KMS-11 (cell line): Measurements from ENCODE around the gene CYB5R4.

Experiments
- H2AFZ ChIP-seq: fragments of 200-600 bp; sonication (generic); 2 replicates; pipeline ENCODE4 v1.6.1; 2016; ENCODE audit warnings: antibody characterized with exemption, mixed run types, low read depth
- H3K27ac ChIP-seq: fragments of 200-600 bp; sonication (generic); 2 replicates; pipeline ENCODE4 v1.6.1; 2016; ENCODE audit warnings: mild to moderate bottlenecking, mixed run types
- H3K27me3 ChIP-seq: fragments of 200-600 bp; sonication (generic); 2 replicates; pipeline ENCODE4 v1.6.1; 2017; ENCODE audit warnings: mild to moderate bottlenecking, low read depth, mixed run types, moderate library complexity; ENCODE audit not compliant: insufficient read depth
- H3K36me3 ChIP-seq: fragments of 200-600 bp; sonication (generic); 2 replicates; pipeline ENCODE4 v1.6.1; 2017; ENCODE audit warnings: mild to moderate bottlenecking, mixed run types; ENCODE audit not compliant: insufficient read depth
- H3K4me1 ChIP-seq: fragments of 200-600 bp; sonication (generic); 2 replicates; pipeline ENCODE4 v1.6.1; 2016; ENCODE audit warnings: mild to moderate bottlenecking, low read depth, mixed run types; ENCODE audit not compliant: poor library complexity, severe bottlenecking
- H3K4me2 ChIP-seq: fragments of 200-600 bp; sonication (generic); 2 replicates; pipeline ENCODE4 v1.7.0; 2016; ENCODE audit warnings: mild to moderate bottlenecking, mixed run types
- H3K4me3 ChIP-seq: fragments of 200-600 bp; sonication (generic); IDR thresholded peaks from 2 replicates; pipeline ENCODE4 v1.6.1; 2017; ENCODE audit warnings: low read depth, low read length, mixed read lengths; ENCODE audit not compliant: insufficient read depth
- H3K79me2 ChIP-seq: fragments of 200-600 bp; sonication (generic); 2 replicates; pipeline ENCODE4 v1.6.1; 2016; ENCODE audit warnings: low read depth, mixed run types; ENCODE audit not compliant: insufficient read depth
- H3K9ac ChIP-seq: fragments of 200-600 bp; sonication (generic); 2 replicates; pipeline ENCODE4 v1.6.1; 2016; ENCODE audit warnings: mild to moderate bottlenecking, mixed run types
- H4K20me1 ChIP-seq: fragments of 200-600 bp; sonication (generic); 2 replicates; pipeline ENCODE4 v1.6.1; 2016; ENCODE audit warnings: mild to moderate bottlenecking, mixed run types; ENCODE audit not compliant: insufficient read depth
- TF ChIP-seq, protein P1 (sequence below): fragments of 200-600 bp; sonication (generic); conservative IDR thresholded peaks from 2 replicates; pipeline ENCODE4 v1.6.1; 2017; ENCODE audit warnings: low read depth, mild to moderate bottlenecking, antibody characterized with exemption, low read length, moderate library complexity, mixed read lengths

The CYB5R4 gene

DNA sequence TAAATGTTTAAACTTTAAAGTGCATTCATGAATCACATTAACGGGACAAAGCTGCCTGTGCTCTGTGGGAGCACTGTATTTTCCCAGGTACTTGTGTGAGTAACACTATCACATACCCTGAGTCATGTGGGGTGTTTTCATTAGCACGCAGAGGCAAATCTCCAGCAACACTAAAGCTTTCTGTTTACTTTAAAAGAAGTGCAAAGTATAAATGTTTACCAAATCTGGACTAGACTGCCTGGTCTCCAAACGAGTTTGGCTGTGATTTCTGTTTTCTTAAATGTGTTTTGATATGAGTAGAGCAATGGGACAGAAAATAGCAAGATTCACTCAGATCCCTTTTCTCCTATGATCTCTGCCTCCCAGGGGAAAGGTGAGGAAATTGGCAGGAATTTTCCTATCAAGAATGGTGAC lies 35.1 kb upstream of the CYB5R4 start:
- H3K79me2 ChIP-seq: no peaks in the 10 kb centered on the region
- no peak overlapping the region for H2AFZ ChIP-seq
- no peaks in the 10 kb centered on the region for H4K20me1 ChIP-seq
- no peaks in the 10 kb centered on the region for H3K4me1 ChIP-seq
- TF ChIP-seq, protein P1, sequence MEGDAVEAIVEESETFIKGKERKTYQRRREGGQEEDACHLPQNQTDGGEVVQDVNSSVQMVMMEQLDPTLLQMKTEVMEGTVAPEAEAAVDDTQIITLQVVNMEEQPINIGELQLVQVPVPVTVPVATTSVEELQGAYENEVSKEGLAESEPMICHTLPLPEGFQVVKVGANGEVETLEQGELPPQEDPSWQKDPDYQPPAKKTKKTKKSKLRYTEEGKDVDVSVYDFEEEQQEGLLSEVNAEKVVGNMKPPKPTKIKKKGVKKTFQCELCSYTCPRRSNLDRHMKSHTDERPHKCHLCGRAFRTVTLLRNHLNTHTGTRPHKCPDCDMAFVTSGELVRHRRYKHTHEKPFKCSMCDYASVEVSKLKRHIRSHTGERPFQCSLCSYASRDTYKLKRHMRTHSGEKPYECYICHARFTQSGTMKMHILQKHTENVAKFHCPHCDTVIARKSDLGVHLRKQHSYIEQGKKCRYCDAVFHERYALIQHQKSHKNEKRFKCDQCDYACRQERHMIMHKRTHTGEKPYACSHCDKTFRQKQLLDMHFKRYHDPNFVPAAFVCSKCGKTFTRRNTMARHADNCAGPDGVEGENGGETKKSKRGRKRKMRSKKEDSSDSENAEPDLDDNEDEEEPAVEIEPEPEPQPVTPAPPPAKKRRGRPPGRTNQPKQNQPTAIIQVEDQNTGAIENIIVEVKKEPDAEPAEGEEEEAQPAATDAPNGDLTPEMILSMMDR: no peak
- no peaks in the 10 kb centered on the region for H3K36me3 ChIP-seq
- H3K4me2 ChIP-seq: no peak overlapping the region
- H3K27me3 ChIP-seq: no peaks in the 10 kb centered on the region
- H3K9ac ChIP-seq: no peak overlapping the region
- no peak overlapping the region for H3K4me3 ChIP-seq
- no peak overlapping the region for H3K27ac ChIP-seq

DNA sequence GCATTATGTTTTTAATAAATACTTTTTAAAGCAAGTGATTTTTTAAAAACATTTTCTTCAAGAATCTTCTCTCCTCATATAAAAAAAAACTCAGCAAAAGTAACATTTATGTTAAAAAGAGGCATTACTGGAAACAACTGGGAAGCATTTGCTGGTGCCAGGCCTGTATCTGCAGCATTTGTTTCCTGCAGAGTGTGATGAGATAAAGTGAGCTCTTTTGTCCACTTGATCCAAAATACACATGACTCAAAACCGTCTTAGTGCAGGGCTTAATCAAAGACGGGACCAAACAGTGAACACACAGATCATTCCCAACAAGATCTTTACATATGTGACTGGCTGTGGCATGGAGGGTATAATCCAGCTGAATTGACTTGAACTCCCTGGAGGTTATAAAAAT lies 34.7 kb upstream of the CYB5R4 start:
- TF ChIP-seq, protein P1: no peak
- Histone ChIP-seq H3K9ac (no peak overlapping the region), H2AFZ (no peak overlapping the region), H3K79me2 (no peaks in the 10 kb centered on the region), H3K27me3 (no peaks in the 10 kb centered on the region), H3K27ac (no peak overlapping the region), H3K4me2 (no peak overlapping the region), H3K4me1 (no peaks in the 10 kb centered on the region), H3K36me3 (no peaks in the 10 kb centered on the region), H3K4me3 (no peak overlapping the region), H4K20me1 (no peaks in the 10 kb centered on the region)

DNA sequence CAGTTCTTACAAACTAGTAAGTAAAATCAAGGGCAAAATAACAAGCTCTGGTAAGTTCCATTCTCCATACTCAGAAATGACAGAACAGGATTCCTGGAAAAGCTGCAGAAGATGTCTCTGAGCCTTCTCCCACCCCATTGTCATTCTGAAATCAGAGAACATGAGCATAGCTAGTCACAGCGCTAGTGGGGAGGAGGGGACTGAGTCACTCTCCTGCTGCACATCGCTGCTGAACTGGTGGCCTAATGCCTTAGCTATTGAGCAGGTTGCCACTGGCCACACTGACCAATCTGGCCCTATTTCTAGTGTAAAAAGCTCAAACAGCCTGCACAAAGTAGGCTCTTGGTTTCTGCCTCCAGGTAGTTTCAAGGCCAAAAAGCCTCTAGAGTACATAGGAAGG lies 32.4 kb upstream of the CYB5R4 start:
- no peak overlapping the region for H3K4me2 ChIP-seq

DNA sequence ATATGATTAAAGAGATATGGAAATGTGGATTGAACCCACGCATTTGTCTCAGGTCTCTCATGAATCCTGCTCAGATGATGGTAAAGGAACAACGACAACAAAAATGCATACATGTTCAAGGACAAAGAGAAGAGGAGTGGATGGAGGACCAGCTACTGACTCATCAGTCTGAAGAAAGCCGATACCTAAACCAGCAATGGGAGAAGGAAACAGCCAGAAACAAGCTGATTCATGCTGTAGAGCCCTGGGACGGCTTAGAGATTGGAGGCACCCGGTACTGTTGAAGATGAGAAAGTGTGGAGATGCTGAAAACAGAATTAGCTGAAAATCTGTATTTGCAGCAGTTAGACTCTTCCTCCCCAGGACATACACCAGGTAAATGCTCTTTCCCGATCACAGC lies 20.8 kb upstream of the CYB5R4 start:
- no peak overlapping the region for H3K27ac ChIP-seq
- no peaks in the 10 kb centered on the region for H3K27me3 ChIP-seq
- no peaks in the 10 kb centered on the region for H4K20me1 ChIP-seq
- H3K4me3 ChIP-seq: no peak overlapping the region
- no peak overlapping the region for H3K4me2 ChIP-seq
- no peak overlapping the region for H2AFZ ChIP-seq
- no peaks in the 10 kb centered on the region for H3K4me1 ChIP-seq
- H3K36me3 ChIP-seq: no peaks in the 10 kb centered on the region
- no peak overlapping the region for H3K9ac ChIP-seq
- no peaks in the 10 kb centered on the region for H3K79me2 ChIP-seq
- TF ChIP-seq, protein P1: no peak

More for the DNA sequence above, 32.4 kb upstream of the CYB5R4 start:
- H3K9ac ChIP-seq: no peak overlapping the region
- H3K4me3 ChIP-seq: no peak overlapping the region
- TF ChIP-seq, protein P1: no peak
- H4K20me1 ChIP-seq: no peaks in the 10 kb centered on the region
- H3K27me3 ChIP-seq: no peaks in the 10 kb centered on the region
- H3K4me1 ChIP-seq: no peaks in the 10 kb centered on the region
- H3K27ac ChIP-seq: no peak overlapping the region
- H3K36me3 ChIP-seq: no peaks in the 10 kb centered on the region
- H3K79me2 ChIP-seq: no peaks in the 10 kb centered on the region
- no peak overlapping the region for H2AFZ ChIP-seq
